Fibroblast of lung (primary cell): ENCODE results near the gene VPS13C. TPM values are rescaled to one million over a fixed set of nuclear protein-coding genes. Genes with fewer than 3 reads are reported as not detected.

Source experiments
- DNase-seq, 2 donors: peaks; one replicate each; pipeline versions ENCODE4 v3.0.0 to v3.0.0-alpha.2; 2010; ENCODE audit warnings: low read depth in 2 of 2
- H2AFZ ChIP-seq: 2 replicates; pipeline ENCODE4 v1.5.1; 2012; ENCODE audit warnings: low read length, control low read depth, inconsistent platforms
- H3K27ac ChIP-seq: 2 replicates; pipeline ENCODE4 v1.5.1; 2011; ENCODE audit warnings: low read length, control low read depth; ENCODE audit not compliant: insufficient read depth
- H3K27me3 ChIP-seq: 2 replicates; pipeline ENCODE4 v1.5.1; 2011; ENCODE audit warnings: mild to moderate bottlenecking, low read length; ENCODE audit not compliant: control insufficient read depth, insufficient read depth
- H3K36me3 ChIP-seq: 2 replicates; pipeline ENCODE4 v1.5.1; 2011; ENCODE audit warnings: low read length; ENCODE audit not compliant: control insufficient read depth, insufficient read depth
- H3K4me1 ChIP-seq: 2 replicates; pipeline ENCODE4 v1.5.1; 2011; ENCODE audit warnings: low read length; ENCODE audit not compliant: control insufficient read depth, insufficient read depth; ENCODE audit errors: extremely low read depth
- H3K4me2 ChIP-seq: 2 replicates; pipeline ENCODE4 v1.5.1; 2011; ENCODE audit warnings: low read length, control low read depth; ENCODE audit not compliant: insufficient read depth; ENCODE audit errors: extremely low read depth
- H3K4me3 ChIP-seq, 4 experiments: fragments of 200-600 bp in 1 of 4; sonication (generic) in 1 of 4; replicated peaks in 1 of 4; 2 replicates each; pipeline ENCODE4 v1.5.1; 2011 to 2016; ENCODE audit warnings: low read length in 4 of 4, low read depth in 3 of 4, mild to moderate bottlenecking in 3 of 4, control low read depth in 2 of 4, inconsistent platforms in 1 of 4, mixed read lengths in 1 of 4; ENCODE audit not compliant: insufficient read depth in 1 of 4; ENCODE audit errors: control extremely low read depth in 1 of 4
- H3K79me2 ChIP-seq: 2 replicates; pipeline ENCODE4 v1.5.1; 2012; ENCODE audit warnings: mild to moderate bottlenecking, low read length, inconsistent platforms; ENCODE audit not compliant: control insufficient read depth, insufficient read depth
- H3K9ac ChIP-seq: 2 replicates; pipeline ENCODE4 v1.5.1; 2011; ENCODE audit warnings: mild to moderate bottlenecking, low read length, control low read depth; ENCODE audit not compliant: insufficient read depth
- H3K9me3 ChIP-seq: 2 replicates; pipeline ENCODE4 v1.5.1; 2012; ENCODE audit warnings: low read depth, low read length; ENCODE audit not compliant: control insufficient read depth, insufficient read depth
- H4K20me1 ChIP-seq: 2 replicates; pipeline ENCODE4 v1.5.1; 2011; ENCODE audit warnings: low read length; ENCODE audit not compliant: control insufficient read depth, insufficient read depth; ENCODE audit errors: extremely low read depth
- CTCF ChIP-seq, 2 donors: IDR thresholded peaks in 1 of 2; conservative IDR thresholded peaks in 1 of 2; 1 replicate in 1 of 2; 2 replicates in 1 of 2; pipeline ENCODE4 v1.5.1; 2011 to 2012; ENCODE audit warnings: low read length in 2 of 2, control low read depth in 1 of 2, inconsistent platforms in 1 of 2, low read depth in 1 of 2, mild to moderate bottlenecking in 1 of 2
- EZH2 ChIP-seq: IDR thresholded peaks from 2 replicates; pipeline ENCODE4 v1.5.1; 2012; ENCODE audit warnings: low read length, control low read depth, mild to moderate bottlenecking; ENCODE audit errors: missing control alignments
- polyA plus RNA-seq, 2 donors: library from polyadenylated mRNA; depleted of rRNA in 1 of 2; stranded (reverse) in 1 of 2; unstranded in 1 of 2; fragments of >200 nt; gene quantifications; 2 replicates each; pipeline ENCODE4 v1.2.1, GENCODE V29; 2011 to 2012; ENCODE audit warnings: missing spikeins in 1 of 2
- total RNA-seq: library from RNA; depleted of rRNA; stranded (reverse); fragments of >200 nt; gene quantifications from 2 replicates; pipeline ENCODE4 v1.2.1, GENCODE V29; 2014

VPS13C gene
- total and polyA plus RNA-seq, 2 donors (not counting 1 experiment from before 2014, with no cell fraction given), result 19.6 to 82.7 TPM

GRCh38 chr15:61888074-61888780, 172.0 kb downstream of the VPS13C start:
- no peaks in the 10 kb centered on the region for H3K79me2 ChIP-seq
- no peak overlapping the region for H3K4me2 ChIP-seq
- H3K27me3 ChIP-seq, result no peaks in the 10 kb centered on the region
- no peaks in the 10 kb centered on the region for H4K20me1 ChIP-seq
- no peaks in the 10 kb centered on the region for H3K9me3 ChIP-seq
- H3K36me3 ChIP-seq, result no peaks in the 10 kb centered on the region
- H2AFZ ChIP-seq, result no peak overlapping the region
- TF ChIP-seq CTCF (conservative IDR thresholded peaks at IDR 0.05 in 1 of 2, IDR thresholded peaks at IDR 0.05 in 1 of 2; ENCODE audit: low read depth in 1 of 2, low read length in 2 of 2), result no peak
- TF ChIP-seq EZH2, result no peak
- H3K4me3 ChIP-seq, result no peak overlapping the region
- H3K4me1 ChIP-seq, result no peaks in the 10 kb centered on the region
- DNase-seq, result peak in 1 of 2 donors; percentile 78
- H3K27ac ChIP-seq, result no peak overlapping the region
- H3K9ac ChIP-seq, result no peak overlapping the region

DNA sequence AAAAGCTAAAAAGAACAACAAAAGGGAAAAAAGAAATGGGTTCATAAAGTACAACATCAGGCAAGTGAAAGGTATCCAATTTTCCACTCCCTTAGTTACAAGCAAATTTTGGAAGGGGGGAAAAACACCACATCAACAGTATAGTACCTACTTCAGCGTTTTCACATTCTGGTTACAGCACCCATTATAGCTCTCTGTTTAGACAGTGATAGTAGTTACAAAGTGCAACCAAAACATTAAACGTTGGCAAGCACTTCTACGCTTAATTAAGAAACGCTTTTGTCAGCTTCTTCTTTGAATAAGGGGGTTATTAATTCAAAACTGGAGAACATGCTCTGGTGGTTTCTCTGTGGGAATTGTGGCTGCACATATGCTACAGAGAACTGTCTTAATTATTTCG, 180.2 kb downstream of the VPS13C start:
- Histone ChIP-seq H3K9me3 (no peaks in the 10 kb centered on the region), H2AFZ (no peak overlapping the region), H3K4me1 (no peaks in the 10 kb centered on the region), H4K20me1 (no peaks in the 10 kb centered on the region), H3K27ac (no peak overlapping the region), H3K4me3 (no peak overlapping the region), H3K9ac (no peak overlapping the region), H3K36me3 (no peaks in the 10 kb centered on the region), H3K27me3 (no peaks in the 10 kb centered on the region), H3K79me2 (no peaks in the 10 kb centered on the region), H3K4me2 (no peak overlapping the region)
- no peak for DNase-seq
- no peak for TF ChIP-seq EZH2
- no peak for TF ChIP-seq CTCF (conservative IDR thresholded peaks at IDR 0.05 in 1 of 2, IDR thresholded peaks at IDR 0.05 in 1 of 2; ENCODE audit: low read depth in 1 of 2, low read length in 2 of 2)

DNA sequence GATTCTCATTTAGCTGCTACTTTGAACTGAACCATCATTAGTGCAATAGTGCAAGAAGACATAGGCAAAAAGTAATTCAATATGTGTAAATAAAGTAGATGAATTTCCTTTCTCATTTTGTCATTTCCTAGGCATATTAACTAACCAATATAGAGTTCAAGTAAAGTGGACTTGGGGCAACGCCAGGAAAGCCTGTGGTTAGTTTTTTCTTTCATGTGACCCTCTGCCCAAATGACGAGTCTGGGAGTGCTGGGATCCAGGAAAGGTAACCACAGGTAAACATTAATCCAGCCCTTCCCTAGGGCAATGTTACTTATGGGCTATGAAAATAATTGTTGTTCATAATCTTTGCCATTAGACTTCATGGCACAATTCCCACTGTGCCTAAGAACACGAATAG, 181.0 kb downstream of the VPS13C start:
- DNase-seq, result peak in 1 of 2 donors; percentile 6
- Histone ChIP-seq H3K4me2 (no peak overlapping the region), H2AFZ (no peak overlapping the region), H3K36me3 (no peaks in the 10 kb centered on the region), H3K9me3 (no peaks in the 10 kb centered on the region), H3K4me1 (no peaks in the 10 kb centered on the region), H3K27ac (no peak overlapping the region), H3K4me3 (no peak overlapping the region), H3K9ac (no peak overlapping the region), H4K20me1 (no peaks in the 10 kb centered on the region), H3K27me3 (no peaks in the 10 kb centered on the region), H3K79me2 (no peaks in the 10 kb centered on the region)
- TF ChIP-seq EZH2 (no peak), CTCF (conservative IDR thresholded peaks at IDR 0.05 in 1 of 2, IDR thresholded peaks at IDR 0.05 in 1 of 2; ENCODE audit: low read depth in 1 of 2, low read length in 2 of 2) (no peak)
